Astrocyte (in vitro differentiated cells and primary cell): ENCODE results near the gene MBOAT2. TPM values are rescaled to one million over a fixed set of nuclear protein-coding genes. Genes with fewer than 3 reads are reported as not detected.

Experiments
- DNase-seq: peaks from one replicate; pipeline ENCODE4 v3.0.0-alpha.2; 2010; ENCODE audit warnings: low read depth
- FAIRE-seq: peaks from 2 replicates; lab custom pipeline; 2011; peaks lifted over from hg19 to GRCh38; lab: Jason Lieb, UNC
- H2AFZ ChIP-seq: 2 replicates; pipeline ENCODE4 v1.6.0; 2012; ENCODE audit warnings: low read depth, low read length, inconsistent platforms
- H3K27ac ChIP-seq: 2 replicates; pipeline ENCODE4 v1.5.1; 2011; ENCODE audit warnings: low read depth, low read length, inconsistent platforms
- H3K27me3 ChIP-seq: 2 replicates; pipeline ENCODE4 v1.6.0; 2011; ENCODE audit warnings: low read length, inconsistent platforms; ENCODE audit not compliant: insufficient read depth
- H3K36me3 ChIP-seq: 2 replicates; pipeline ENCODE4 v1.5.1; 2011; ENCODE audit warnings: low read length, inconsistent platforms; ENCODE audit not compliant: insufficient read depth
- H3K4me1 ChIP-seq: 2 replicates; pipeline ENCODE4 v1.5.1; 2011; ENCODE audit warnings: low read length, inconsistent platforms; ENCODE audit not compliant: insufficient read depth
- H3K4me2 ChIP-seq: 2 replicates; pipeline ENCODE4 v1.6.0; 2012; ENCODE audit warnings: low read length, inconsistent platforms
- H3K4me3 ChIP-seq: 2 replicates; pipeline ENCODE4 v1.5.1; 2011; ENCODE audit warnings: low read depth, mild to moderate bottlenecking, low read length, inconsistent platforms; ENCODE audit not compliant: insufficient read depth
- H3K79me2 ChIP-seq: 2 replicates; pipeline ENCODE4 v1.6.0; 2012; ENCODE audit warnings: mild to moderate bottlenecking, low read length, inconsistent platforms; ENCODE audit not compliant: insufficient read depth
- H3K9ac ChIP-seq: 2 replicates; pipeline ENCODE4 v1.6.0; 2012; ENCODE audit warnings: mild to moderate bottlenecking, low read length, inconsistent platforms
- H3K9me3 ChIP-seq: 2 replicates; pipeline ENCODE4 v1.5.1; 2012; ENCODE audit warnings: low read depth, mild to moderate bottlenecking, low read length, inconsistent platforms; ENCODE audit not compliant: insufficient read depth
- H4K20me1 ChIP-seq: 2 replicates; pipeline ENCODE4 v1.6.0; 2012; ENCODE audit warnings: low read length, inconsistent platforms; ENCODE audit not compliant: insufficient read depth
- H3K27ac Mint-ChIP-seq: one replicate; pipeline ENCODE4 v1.8.0; 2021; ENCODE audit warnings: mild to moderate bottlenecking, mixed read lengths; ENCODE audit not compliant: unreplicated experiment
- H3K27me3 Mint-ChIP-seq: one replicate; pipeline ENCODE4 v1.8.0; 2021; ENCODE audit warnings: low read depth, mixed read lengths; ENCODE audit not compliant: unreplicated experiment
- H3K36me3 Mint-ChIP-seq: one replicate; pipeline ENCODE4 v1.8.0; 2021; ENCODE audit warnings: low read depth, mixed read lengths; ENCODE audit not compliant: unreplicated experiment
- H3K4me1 Mint-ChIP-seq: one replicate; pipeline ENCODE4 v1.8.0; 2021; ENCODE audit warnings: low read depth, mixed read lengths; ENCODE audit not compliant: unreplicated experiment
- H3K4me3 Mint-ChIP-seq: one replicate; pipeline ENCODE4 v1.8.0; 2021; ENCODE audit warnings: mild to moderate bottlenecking, moderate library complexity, mixed read lengths; ENCODE audit not compliant: unreplicated experiment
- H3K9me3 Mint-ChIP-seq: one replicate; pipeline ENCODE4 v1.8.0; 2021; ENCODE audit warnings: mild to moderate bottlenecking, mixed read lengths; ENCODE audit not compliant: unreplicated experiment
- EZH2 ChIP-seq: IDR thresholded peaks from 2 replicates; pipeline ENCODE4 v1.6.1; 2012; ENCODE audit warnings: mild to moderate bottlenecking, low read length, inconsistent platforms; ENCODE audit not compliant: insufficient read depth
- total RNA-seq: library from RNA; stranded (reverse); gene quantifications from 2 replicates; pipeline ENCODE4 v1.2.1, GENCODE V29; 2021
- TF ChIP-seq, protein P1 (sequence below): IDR thresholded peaks from 2 replicates; pipeline ENCODE4 v1.5.1; 2011; ENCODE audit warnings: low read depth, mild to moderate bottlenecking, inconsistent platforms, low read length, moderate library complexity; ENCODE audit not compliant: insufficient read depth

MBOAT2 gene
- total RNA-seq, 1 donor from 2014 or later, result 54.6 TPM

DNA sequence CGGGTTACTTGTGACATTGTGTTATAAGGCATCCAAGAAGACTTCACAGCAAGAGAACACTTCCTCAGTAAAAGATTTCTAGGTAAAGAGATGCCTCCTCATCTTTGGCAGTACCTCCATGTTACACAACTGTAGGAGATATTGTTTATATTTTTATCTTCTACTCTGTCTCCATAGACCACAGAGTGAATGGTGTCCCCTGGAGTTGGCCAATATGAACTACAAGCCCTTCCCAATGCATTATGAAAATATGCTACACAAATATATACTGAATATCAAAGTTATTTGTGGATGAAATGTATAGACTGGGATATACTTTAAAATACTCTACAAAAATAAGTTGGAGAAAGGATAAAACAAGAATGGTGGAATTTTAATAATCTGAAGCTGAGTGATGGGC lies 46.7 kb downstream of the MBOAT2 start:
- no peaks in the 10 kb centered on the region for H3K27me3 ChIP-seq
- H3K27ac ChIP-seq, result no peak overlapping the region
- peaks cover 31% of the 10 kb centered on the region for H3K36me3 Mint-ChIP-seq
- no peaks in the 10 kb centered on the region for H3K36me3 ChIP-seq
- H3K79me2 ChIP-seq, result peaks cover 41% of the 10 kb centered on the region
- H3K4me3 Mint-ChIP-seq, result no peak overlapping the region
- H3K9ac ChIP-seq, result no peak overlapping the region
- H2AFZ ChIP-seq, result no peak overlapping the region
- H3K9me3 ChIP-seq, result no peaks in the 10 kb centered on the region
- no peak for FAIRE-seq
- no peak overlapping the region for H3K4me2 ChIP-seq
- TF ChIP-seq, protein P1, sequence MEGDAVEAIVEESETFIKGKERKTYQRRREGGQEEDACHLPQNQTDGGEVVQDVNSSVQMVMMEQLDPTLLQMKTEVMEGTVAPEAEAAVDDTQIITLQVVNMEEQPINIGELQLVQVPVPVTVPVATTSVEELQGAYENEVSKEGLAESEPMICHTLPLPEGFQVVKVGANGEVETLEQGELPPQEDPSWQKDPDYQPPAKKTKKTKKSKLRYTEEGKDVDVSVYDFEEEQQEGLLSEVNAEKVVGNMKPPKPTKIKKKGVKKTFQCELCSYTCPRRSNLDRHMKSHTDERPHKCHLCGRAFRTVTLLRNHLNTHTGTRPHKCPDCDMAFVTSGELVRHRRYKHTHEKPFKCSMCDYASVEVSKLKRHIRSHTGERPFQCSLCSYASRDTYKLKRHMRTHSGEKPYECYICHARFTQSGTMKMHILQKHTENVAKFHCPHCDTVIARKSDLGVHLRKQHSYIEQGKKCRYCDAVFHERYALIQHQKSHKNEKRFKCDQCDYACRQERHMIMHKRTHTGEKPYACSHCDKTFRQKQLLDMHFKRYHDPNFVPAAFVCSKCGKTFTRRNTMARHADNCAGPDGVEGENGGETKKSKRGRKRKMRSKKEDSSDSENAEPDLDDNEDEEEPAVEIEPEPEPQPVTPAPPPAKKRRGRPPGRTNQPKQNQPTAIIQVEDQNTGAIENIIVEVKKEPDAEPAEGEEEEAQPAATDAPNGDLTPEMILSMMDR, result no peak
- no peak for TF ChIP-seq EZH2
- H3K4me1 Mint-ChIP-seq, result peaks cover 9% of the 10 kb centered on the region
- DNase-seq, result no peak
- no peaks in the 10 kb centered on the region for H3K27me3 Mint-ChIP-seq
- peaks cover 15% of the 10 kb centered on the region for H4K20me1 ChIP-seq
- H3K9me3 Mint-ChIP-seq, result peaks cover 25% of the 10 kb centered on the region
- no peak overlapping the region for H3K4me3 ChIP-seq
- H3K27ac Mint-ChIP-seq, result no peak overlapping the region
- no peaks in the 10 kb centered on the region for H3K4me1 ChIP-seq

DNA sequence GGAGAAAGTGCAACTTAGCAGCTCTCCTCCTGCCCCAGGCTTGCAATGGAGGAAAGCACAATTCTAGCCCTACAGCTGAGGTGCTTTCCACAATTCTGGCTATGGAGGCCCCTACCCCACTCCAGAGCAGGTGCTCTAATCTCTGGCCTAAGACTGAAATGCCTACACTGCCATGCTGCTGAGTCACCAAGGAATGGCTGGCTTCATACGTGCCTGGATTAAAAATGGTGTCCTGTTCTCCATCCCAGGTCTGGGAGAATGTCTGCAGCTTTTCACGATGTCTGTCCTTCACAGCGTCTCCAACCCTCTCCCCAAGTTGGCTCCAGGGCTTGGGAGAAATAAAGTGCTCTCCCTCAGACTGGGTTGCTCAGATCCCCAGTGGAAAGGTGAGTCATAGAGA lies 48.5 kb downstream of the MBOAT2 start:
- peaks cover 24% of the 10 kb centered on the region for H3K79me2 ChIP-seq
- no peak overlapping the region for H3K27ac ChIP-seq

DNA sequence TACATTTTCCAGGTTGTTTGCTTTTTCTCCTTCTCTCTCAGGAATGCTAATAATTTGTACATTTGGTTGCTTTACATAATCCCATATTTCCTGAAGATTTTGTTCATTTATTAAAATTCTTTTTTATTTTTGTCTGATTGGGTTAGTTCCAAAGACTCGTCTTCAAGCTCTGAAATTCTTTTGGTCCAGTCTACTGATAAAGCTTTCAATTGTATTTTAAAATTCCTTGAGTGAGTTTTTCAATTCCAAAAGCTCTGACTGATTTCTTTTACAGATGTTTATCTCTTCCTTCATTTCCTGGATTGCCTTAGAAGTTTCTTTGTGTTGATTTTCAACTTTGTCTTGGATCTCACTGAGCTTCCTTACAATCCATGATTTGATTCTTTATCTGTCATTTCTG lies 50.0 kb downstream of the MBOAT2 start:
- no peak overlapping the region for H3K4me3 Mint-ChIP-seq
- Histone ChIP-seq H3K9ac (no peak overlapping the region), H3K79me2 (peaks cover 9% of the 10 kb centered on the region), H4K20me1 (peaks cover under 1% of the 10 kb centered on the region), H2AFZ (no peak overlapping the region), H3K9me3 (no peaks in the 10 kb centered on the region), H3K4me3 (no peak overlapping the region), H3K27me3 (no peaks in the 10 kb centered on the region), H3K27ac (no peak overlapping the region), H3K4me1 (no peaks in the 10 kb centered on the region), H3K4me2 (no peak overlapping the region), H3K36me3 (no peaks in the 10 kb centered on the region)
- peaks cover 32% of the 10 kb centered on the region for H3K9me3 Mint-ChIP-seq
- FAIRE-seq, result no peak
- H3K4me1 Mint-ChIP-seq, result peaks cover 9% of the 10 kb centered on the region
- no peak overlapping the region for H3K27ac Mint-ChIP-seq
- DNase-seq, result no peak
- TF ChIP-seq EZH2, result no peak
- TF ChIP-seq, protein P1, result no peak
- H3K27me3 Mint-ChIP-seq, result no peaks in the 10 kb centered on the region
- H3K36me3 Mint-ChIP-seq, result peaks cover 34% of the 10 kb centered on the region

More for the DNA sequence above, 48.5 kb downstream of the MBOAT2 start:
- FAIRE-seq (no peak), DNase-seq (peak; percentile 22)
- H3K4me1 ChIP-seq, result no peaks in the 10 kb centered on the region
- H3K4me3 ChIP-seq, result no peak overlapping the region
- no peak overlapping the region for H2AFZ ChIP-seq
- H3K9ac ChIP-seq, result no peak overlapping the region
- peaks cover 8% of the 10 kb centered on the region for H4K20me1 ChIP-seq
- H3K9me3 ChIP-seq, result no peaks in the 10 kb centered on the region
- H3K4me2 ChIP-seq, result no peak overlapping the region
- Mint-ChIP-seq H3K9me3 (peaks cover 31% of the 10 kb centered on the region), H3K27ac (peak overlapping the region; percentile 49), H3K4me3 (no peak overlapping the region), H3K27me3 (no peaks in the 10 kb centered on the region), H3K4me1 (peaks cover 9% of the 10 kb centered on the region), H3K36me3 (peaks cover 34% of the 10 kb centered on the region)
- TF ChIP-seq, protein P1, result no peak
- H3K27me3 ChIP-seq, result no peaks in the 10 kb centered on the region
- H3K36me3 ChIP-seq, result no peaks in the 10 kb centered on the region
